ENCODE data around the gene FBXL7. TPM values are rescaled to one million over a fixed set of nuclear protein-coding genes. Genes with fewer than 3 reads are reported as not detected.

FBXL7 gene
- total RNA-seq, 2 donors from 2014 or later: 21.1 to 31.7 TPM

GRCh38 chr5:15791274-15791673 lies 291.3 kb downstream of the FBXL7 start:
- H3K27ac ChIP-seq: no peak overlapping the region
- TF ChIP-seq CTCF (IDR thresholded peaks at IDR 0.05): no peak
- H3K4me1 ChIP-seq (ENCODE audit: control insufficient read depth in 1 of 2, low read depth in 2 of 2): peaks cover 2 to 30% of the 10 kb centered on the region in 2 donors
- no peak overlapping the region for H3K4me3 ChIP-seq
- no peaks in the 10 kb centered on the region for H3K36me3 ChIP-seq
- ATAC-seq (ENCODE audit: insufficient number of reproducible peaks, low FRiP score, low read depth): no peak
- H3K9me3 ChIP-seq: no peaks in the 10 kb centered on the region
- no peak for DNase-seq (ENCODE audit: low spot score)
- no peaks in the 10 kb centered on the region for H3K27me3 ChIP-seq (replicated peaks; ENCODE audit: insufficient read depth)

- H3K4me3 ChIP-seq: no peak overlapping the region
- no peaks in the 10 kb centered on the region for H3K9me3 ChIP-seq
- no peaks in the 10 kb centered on the region for H3K27me3 ChIP-seq (replicated peaks; ENCODE audit: insufficient read depth)
- H3K4me1 ChIP-seq (ENCODE audit: control insufficient read depth in 1 of 2, low read depth in 2 of 2): peaks cover 2 to 30% of the 10 kb centered on the region in 2 donors
- no peak for TF ChIP-seq CTCF (IDR thresholded peaks at IDR 0.05)
- no peak overlapping the region for H3K27ac ChIP-seq
- no peaks in the 10 kb centered on the region for H3K36me3 ChIP-seq
- DNase-seq (ENCODE audit: low spot score) (no peak), ATAC-seq (ENCODE audit: insufficient number of reproducible peaks, low FRiP score, low read depth) (no peak)
Measured at GRCh38 chr5:15791859-15792258, 291.9 kb downstream of the FBXL7 start.

GRCh38 chr5:15794052-15794985 lies 294.3 kb downstream of the FBXL7 start:
- peak; percentile 31 for TF ChIP-seq CTCF (IDR thresholded peaks at IDR 0.05)
- no peaks in the 10 kb centered on the region for H3K9me3 ChIP-seq
- no peak overlapping the region for H3K4me3 ChIP-seq
- DNase-seq (ENCODE audit: low spot score) (no peak), ATAC-seq (ENCODE audit: insufficient number of reproducible peaks, low FRiP score, low read depth) (no peak)
- H3K36me3 ChIP-seq: no peaks in the 10 kb centered on the region
- no peaks in the 10 kb centered on the region for H3K27me3 ChIP-seq (replicated peaks; ENCODE audit: insufficient read depth)
- H3K27ac ChIP-seq: no peak overlapping the region
- peaks cover 2 to 38% of the 10 kb centered on the region in 2 donors for H3K4me1 ChIP-seq (ENCODE audit: control insufficient read depth in 1 of 2, low read depth in 2 of 2)

- no peak for TF ChIP-seq CTCF (IDR thresholded peaks at IDR 0.05)
- no peaks in the 10 kb centered on the region for H3K27me3 ChIP-seq (replicated peaks; ENCODE audit: insufficient read depth)
- H3K36me3 ChIP-seq: no peaks in the 10 kb centered on the region
- ATAC-seq (ENCODE audit: insufficient number of reproducible peaks, low FRiP score, low read depth) (no peak), DNase-seq (ENCODE audit: low spot score) (no peak)
- H3K4me3 ChIP-seq: no peak overlapping the region
- no peak overlapping the region for H3K27ac ChIP-seq
- H3K4me1 ChIP-seq (ENCODE audit: control insufficient read depth in 1 of 2, low read depth in 2 of 2): peaks cover 2 to 38% of the 10 kb centered on the region in 2 donors
- no peaks in the 10 kb centered on the region for H3K9me3 ChIP-seq
Measured at GRCh38 chr5:15796096-15796495, 296.1 kb downstream of the FBXL7 start.

GRCh38 chr5:15796557-15796956 lies 296.6 kb downstream of the FBXL7 start:
- peaks cover 2 to 33% of the 10 kb centered on the region in 2 donors for H3K4me1 ChIP-seq (ENCODE audit: control insufficient read depth in 1 of 2, low read depth in 2 of 2)
- H3K4me3 ChIP-seq: no peak overlapping the region
- H3K9me3 ChIP-seq: no peaks in the 10 kb centered on the region
- no peaks in the 10 kb centered on the region for H3K36me3 ChIP-seq
- no peaks in the 10 kb centered on the region for H3K27me3 ChIP-seq (replicated peaks; ENCODE audit: insufficient read depth)
- no peak overlapping the region for H3K27ac ChIP-seq
- no peak for DNase-seq (ENCODE audit: low spot score)
- TF ChIP-seq CTCF (IDR thresholded peaks at IDR 0.05): no peak
- no peak for ATAC-seq (ENCODE audit: insufficient number of reproducible peaks, low FRiP score, low read depth)

Data from thoracic aorta (tissue), 2 donors.